Progenitor cell of endocrine pancreas (in vitro differentiated cells): ENCODE measurements around the gene TMEM121B. TPM values are rescaled to one million over a fixed set of nuclear protein-coding genes. Genes with fewer than 3 reads are reported as not detected.

Source experiments
- DNase-seq: peaks from one replicate; pipeline ENCODE4 v3.0.0; 2021; ENCODE audit warnings: low spot score; ENCODE audit not compliant: unreplicated experiment
- H3K27ac Mint-ChIP-seq: 2 replicates; pipeline ENCODE4 v1.8.0; 2021; ENCODE audit warnings: mild to moderate bottlenecking, moderate library complexity, mixed read lengths
- H3K27me3 Mint-ChIP-seq: 2 replicates; pipeline ENCODE4 v1.8.0; 2021; ENCODE audit warnings: mixed read lengths
- H3K36me3 Mint-ChIP-seq: 2 replicates; pipeline ENCODE4 v1.8.0; 2022; ENCODE audit warnings: mixed read lengths; ENCODE audit not compliant: insufficient read depth
- H3K4me1 Mint-ChIP-seq: 2 replicates; pipeline ENCODE4 v1.8.0; 2021; ENCODE audit warnings: low read depth, mixed read lengths
- H3K4me3 Mint-ChIP-seq: 2 replicates; pipeline ENCODE4 v1.8.0; 2021; ENCODE audit warnings: low read depth, mild to moderate bottlenecking, moderate library complexity, mixed read lengths
- H3K9me3 Mint-ChIP-seq: 2 replicates; pipeline ENCODE4 v1.8.0; 2021; ENCODE audit warnings: low read depth, mixed read lengths
- CTCF ChIP-seq: fragments of 200-600 bp; sonication (generic); IDR thresholded peaks from one replicate; pipeline ENCODE4 v1.5.0; 2021; ENCODE audit warnings: antibody characterized with exemption, mild to moderate bottlenecking; ENCODE audit not compliant: unreplicated experiment
- total RNA-seq: library from RNA; stranded (reverse); gene quantifications from 2 replicates; pipeline ENCODE4 v1.2.1, GENCODE V29; 2021

Gene TMEM121B
- total RNA-seq, 1 donor from 2014 or later, result 4.7 TPM

- peaks cover 3% of the 10 kb centered on the region for H3K4me1 Mint-ChIP-seq
- no peaks in the 10 kb centered on the region for H3K36me3 Mint-ChIP-seq
- H3K27me3 Mint-ChIP-seq, result peaks cover 17% of the 10 kb centered on the region
- no peak for TF ChIP-seq CTCF
- DNase-seq, result no peak
- no peak overlapping the region for H3K27ac Mint-ChIP-seq
- H3K9me3 Mint-ChIP-seq, result no peaks in the 10 kb centered on the region
- no peak overlapping the region for H3K4me3 Mint-ChIP-seq
Measured at GRCh38 chr22:17115236-17115635, 5.9 kb downstream of the TMEM121B start.

- Mint-ChIP-seq H3K4me1 (peaks cover 3% of the 10 kb centered on the region), H3K4me3 (no peak overlapping the region), H3K36me3 (no peaks in the 10 kb centered on the region), H3K9me3 (no peaks in the 10 kb centered on the region), H3K27ac (no peak overlapping the region), H3K27me3 (peaks cover 17% of the 10 kb centered on the region)
- TF ChIP-seq CTCF, result no peak
- DNase-seq, result no peak
Measured at GRCh38 chr22:17114898-17115235, 6.3 kb downstream of the TMEM121B start.

GRCh38 chr22:17114173-17114897, 6.8 kb downstream of the TMEM121B start:
- no peak for TF ChIP-seq CTCF
- no peaks in the 10 kb centered on the region for H3K9me3 Mint-ChIP-seq
- DNase-seq, result no peak
- H3K36me3 Mint-ChIP-seq, result peaks cover 1% of the 10 kb centered on the region
- no peak overlapping the region for H3K27ac Mint-ChIP-seq
- peaks cover 17% of the 10 kb centered on the region for H3K27me3 Mint-ChIP-seq
- no peak overlapping the region for H3K4me3 Mint-ChIP-seq
- H3K4me1 Mint-ChIP-seq, result peaks cover 3% of the 10 kb centered on the region

GRCh38 chr22:17113600-17113999, 7.6 kb downstream of the TMEM121B start:
- Mint-ChIP-seq H3K4me3 (no peak overlapping the region), H3K27ac (no peak overlapping the region), H3K4me1 (peaks cover 3% of the 10 kb centered on the region), H3K36me3 (peaks cover 1% of the 10 kb centered on the region), H3K9me3 (no peaks in the 10 kb centered on the region), H3K27me3 (peaks cover 13% of the 10 kb centered on the region)
- DNase-seq, result no peak
- no peak for TF ChIP-seq CTCF

- H3K4me3 Mint-ChIP-seq, result no peak overlapping the region
Measured at GRCh38 chr22:17112491-17113042, 8.6 kb downstream of the TMEM121B start.

More at GRCh38 chr22:17112491-17113042, 8.6 kb downstream of the TMEM121B start:
- Mint-ChIP-seq H3K9me3 (no peaks in the 10 kb centered on the region), H3K4me1 (peaks cover 3% of the 10 kb centered on the region), H3K27me3 (peaks cover 7% of the 10 kb centered on the region), H3K36me3 (peaks cover 1% of the 10 kb centered on the region), H3K27ac (no peak overlapping the region)
- no peak for TF ChIP-seq CTCF
- no peak for DNase-seq
